ENCODE measurements around the gene YWHAG. TPM values are rescaled to one million over a fixed set of nuclear protein-coding genes. Genes with fewer than 3 reads are reported as not detected.
A peak's percentile ranks its signal among the peaks of the same experiment; 100 is the strongest.

YWHAG gene
- total and polyA plus RNA-seq, 2 of the 13 experiments (the other 11 are each of a cell fraction or from before 2014, with no cell fraction given), result 36.9 to 67.5 TPM

- no peak for TF ChIP-seq CSRNP2 (CRISPR knock-in tag; conservative IDR thresholded peaks at IDR 0.05; ENCODE audit: low read depth)
- TF ChIP-seq GPN1 (CRISPR knock-in tag; IDR thresholded peaks at IDR 0.05; ENCODE audit: borderline replicate concordance), result 0 out of 2 replicates have a peak, but pooled peaks have one; percentile 0
- no peak for TF ChIP-seq SOX6 (IDR thresholded peaks at IDR 0.05)
- peak; percentile 54 for TF ChIP-seq SOX6 (CRISPR knock-in tag; IDR thresholded peaks at IDR 0.05)
- TF ChIP-seq PAXIP1 (CRISPR knock-in tag; conservative IDR thresholded peaks at IDR 0.05), result 0 out of 2 replicates have a peak, but pooled peaks have one; percentile 25
- peak; percentile 34; the same call in 1 of the 2 replicates for TF ChIP-seq MTERF4 (CRISPR knock-in tag; IDR thresholded peaks at IDR 0.05)
- peak; percentile 35 for TF ChIP-seq ZNF18 (CRISPR knock-in tag; IDR thresholded peaks at IDR 0.05; ENCODE audit: insufficient replicate concordance)
- no peak; the same call in 1 of the 2 replicates for TF ChIP-seq RXRA (CRISPR knock-in tag; IDR thresholded peaks at IDR 0.05)
- no peak for TF ChIP-seq HES4 (CRISPR knock-in tag; IDR thresholded peaks at IDR 0.05; ENCODE audit: borderline replicate concordance)
- TF ChIP-seq ZNF605 (CRISPR knock-in tag; IDR thresholded peaks at IDR 0.05), result 0 out of 2 replicates have a peak, but pooled peaks have one; percentile 3
- 0 out of 2 replicates have a peak, but pooled peaks have one; percentile 15 for TF ChIP-seq MAZ (IDR thresholded peaks at IDR 0.05; ENCODE audit: borderline replicate concordance, low read depth, low read length)
- TF ChIP-seq MAZ (CRISPR knock-in tag; IDR thresholded peaks at IDR 0.05; ENCODE audit: low read depth), result no peak; the same call in 1 of the 2 replicates
- TF ChIP-seq MYNN (CRISPR knock-in tag; IDR thresholded peaks at IDR 0.05; ENCODE audit: low read depth), result no peak
- peak; percentile 6; the same call in 1 of the 2 replicates for TF ChIP-seq SP4 (CRISPR knock-in tag; IDR thresholded peaks at IDR 0.05)
- TF ChIP-seq ZSCAN30 (CRISPR knock-in tag; IDR thresholded peaks at IDR 0.05), result no peak
- 0 out of 2 replicates have a peak, but pooled peaks have one; percentile 17 for TF ChIP-seq ZNF556 (CRISPR knock-in tag; IDR thresholded peaks at IDR 0.05; ENCODE audit: borderline replicate concordance)
- TF ChIP-seq ZNF710 (CRISPR knock-in tag; IDR thresholded peaks at IDR 0.05; ENCODE audit: borderline replicate concordance), result peak; percentile 28; the same call in 1 of the 2 replicates
- no peak for TF ChIP-seq SSRP1 (CRISPR knock-in tag; IDR thresholded peaks at IDR 0.05)
Observed at GRCh38 chr7:76318488-76319353, 40.1 kb downstream of the YWHAG start (continued).
